H1 (cell line): ENCODE data around the gene ZMAT5. TPM values are rescaled to one million over a fixed set of nuclear protein-coding genes. Genes with fewer than 3 reads are reported as not detected.

Experiments used
- CTCF ChIA-PET: fragments of 300-600 bp; sonication (Branson Sonifier 250); formaldehyde crosslinking; loops from one replicate; lab custom pipeline; 2021; ENCODE audit not compliant: partially characterized antibody; lab: Charles Lee
- POLR2A ChIA-PET: fragments of 300-600 bp; sonication (Branson Sonifier 250); formaldehyde crosslinking; loops from one replicate; lab custom pipeline; 2021; ENCODE audit warnings: inconsistent platforms; ENCODE audit not compliant: partially characterized antibody; lab: Charles Lee
- DNase-seq, 2 experiments: peaks; one replicate each; pipeline versions ENCODE4 v3.0.0 to v3.0.0-alpha.2; 2010 to 2022; ENCODE audit warnings: low spot score in 2 of 2, low read depth in 1 of 2, mixed read lengths in 1 of 2
- FAIRE-seq: peaks from 2 replicates; lab custom pipeline; 2011; peaks lifted over from hg19 to GRCh38; lab: Jason Lieb, UNC
- H2AFZ ChIP-seq: 2 replicates; pipeline ENCODE4 v1.8.1; 2012; ENCODE audit warnings: low read length, inconsistent platforms
- H2AK5ac ChIP-seq: 2 replicates; pipeline ENCODE4 v1.6.1; 2013; ENCODE audit warnings: low read depth, low read length
- H2BK120ac ChIP-seq: replicated peaks from 2 replicates; pipeline ENCODE3; 2013; ENCODE audit warnings: low read depth, low read length, inconsistent platforms
- H2BK12ac ChIP-seq: 2 replicates; pipeline ENCODE4 v1.6.1; 2013; ENCODE audit warnings: low read depth, low read length
- H2BK15ac ChIP-seq: 2 replicates; pipeline ENCODE4 v1.6.1; 2013; ENCODE audit warnings: low read length
- H2BK20ac ChIP-seq: 2 replicates; pipeline ENCODE4 v1.6.1; 2013; ENCODE audit warnings: low read length
- H2BK5ac ChIP-seq: 2 replicates; pipeline ENCODE4 v1.6.1; 2013; ENCODE audit warnings: low read depth, low read length
- H3K14ac ChIP-seq: 2 replicates; pipeline ENCODE4 v1.6.1; 2013; ENCODE audit warnings: inconsistent platforms; ENCODE audit not compliant: insufficient read length
- H3K18ac ChIP-seq: 2 replicates; pipeline ENCODE4 v1.6.1; 2013; ENCODE audit warnings: low read length; ENCODE audit errors: extremely low read depth
- H3K23ac ChIP-seq: 2 replicates; pipeline ENCODE4 v1.6.1; 2013; ENCODE audit warnings: inconsistent platforms; ENCODE audit not compliant: insufficient read length
- H3K23me2 ChIP-seq: 2 replicates; pipeline ENCODE4 v1.6.1; 2013; ENCODE audit warnings: low read depth, low read length
- H3K27ac ChIP-seq: 2 replicates; pipeline ENCODE4 v1.6.1; 2011; ENCODE audit warnings: low read depth, low read length, inconsistent platforms
- H3K27me3 ChIP-seq, 4 experiments: replicated peaks in 1 of 4; 1 replicate in 1 of 4; 2 replicates in 3 of 4; pipeline versions ENCODE4 v1.6.1 to v1.8.1; 2011 to 2013; ENCODE audit warnings: low read length in 3 of 4, mild to moderate bottlenecking in 3 of 4, inconsistent platforms in 2 of 4, mixed read lengths in 2 of 4, moderate library complexity in 1 of 4; ENCODE audit not compliant: control insufficient read depth in 3 of 4, insufficient read depth in 3 of 4; ENCODE audit errors: extremely low read depth in 1 of 4
- H3K36me3 ChIP-seq, 4 experiments: 2 replicates each; pipeline versions ENCODE4 v1.6.1 to v1.8.1; 2011 to 2013; ENCODE audit warnings: mild to moderate bottlenecking in 4 of 4, low read length in 3 of 4, moderate library complexity in 2 of 4, control low read depth in 1 of 4, inconsistent platforms in 1 of 4; ENCODE audit not compliant: insufficient read depth in 4 of 4, control insufficient read depth in 2 of 4
- H3K4ac ChIP-seq: replicated peaks from 2 replicates; pipeline ENCODE3; 2013; ENCODE audit warnings: low read length, low read depth, mixed read lengths, inconsistent platforms; ENCODE audit not compliant: insufficient read length
- H3K4me1 ChIP-seq, 4 experiments: replicated peaks in 1 of 4; 1 replicate in 1 of 4; 2 replicates in 3 of 4; pipeline versions ENCODE4 v1.6.1 to v1.8.1; 2011 to 2013; ENCODE audit warnings: low read length in 3 of 4, inconsistent platforms in 2 of 4, mixed read lengths in 1 of 4; ENCODE audit not compliant: insufficient read depth in 4 of 4, control insufficient read depth in 3 of 4
- H3K4me2 ChIP-seq, 2 experiments: 2 replicates each; pipeline versions ENCODE4 v1.6.1 to v1.8.1; 2011 to 2013; ENCODE audit warnings: low read depth in 2 of 2, low read length in 2 of 2, control low read depth in 1 of 2, inconsistent platforms in 1 of 2, mild to moderate bottlenecking in 1 of 2; ENCODE audit not compliant: insufficient read depth in 1 of 2
- H3K4me3 ChIP-seq, 4 experiments: fragments of 200-600, 300-600 bp in 1 of 4; sonication (generic), shearing (Covaris generic), sonication (Bioruptor Twin) in 1 of 4; 2 replicates each; pipeline versions ENCODE4 v1.5.1 to v1.8.1; 2011 to 2016; ENCODE audit warnings: low read length in 4 of 4, low read depth in 3 of 4, control low read depth in 2 of 4, inconsistent platforms in 2 of 4, mild to moderate bottlenecking in 2 of 4, mixed read lengths in 1 of 4, moderate library complexity in 1 of 4; ENCODE audit not compliant: insufficient read depth in 2 of 4; ENCODE audit errors: extremely low read depth in 1 of 4
- H3K56ac ChIP-seq: replicated peaks from 2 replicates; pipeline ENCODE3; 2013; ENCODE audit warnings: low read depth, mild to moderate bottlenecking, mixed read lengths, low read length, inconsistent platforms; ENCODE audit not compliant: insufficient read length
- H3K79me1 ChIP-seq: 2 replicates; pipeline ENCODE4 v1.6.1; 2013; ENCODE audit warnings: low read depth, low read length, control low read depth
- H3K79me2 ChIP-seq, 2 experiments: 2 replicates each; pipeline versions ENCODE4 v1.6.1 to v1.8.1; 2012 to 2013; ENCODE audit warnings: low read length in 2 of 2, mild to moderate bottlenecking in 2 of 2, inconsistent platforms in 1 of 2; ENCODE audit not compliant: insufficient read depth in 2 of 2, control insufficient read depth in 1 of 2
- H3K9ac ChIP-seq, 4 experiments: replicated peaks in 1 of 4; 1 replicate in 1 of 4; 2 replicates in 3 of 4; pipeline versions ENCODE4 v1.6.1 to v1.8.1; 2011 to 2013; ENCODE audit warnings: low read depth in 3 of 4, low read length in 3 of 4, control low read depth in 2 of 4, mild to moderate bottlenecking in 2 of 4, moderate library complexity in 2 of 4, inconsistent platforms in 1 of 4; ENCODE audit errors: extremely low read depth in 1 of 4
- H3K9me3 ChIP-seq, 2 experiments: 2 replicates each; pipeline versions ENCODE4 v1.6.1 to v1.8.1; 2012 to 2013; ENCODE audit warnings: mild to moderate bottlenecking in 2 of 2, moderate library complexity in 2 of 2, control low read depth in 1 of 2, inconsistent platforms in 1 of 2, low read depth in 1 of 2, low read length in 1 of 2, mixed read lengths in 1 of 2; ENCODE audit not compliant: insufficient read depth in 2 of 2
- H4K20me1 ChIP-seq, 2 experiments: replicated peaks in 1 of 2; 2 replicates each; pipeline versions ENCODE3 to v1.8.1; 2011 to 2013; ENCODE audit warnings: inconsistent platforms in 2 of 2, low read length in 2 of 2, mild to moderate bottlenecking in 1 of 2; ENCODE audit not compliant: insufficient read depth in 2 of 2, control insufficient read depth in 1 of 2
- H4K5ac ChIP-seq: 2 replicates; pipeline ENCODE4 v1.6.1; 2013; ENCODE audit warnings: low read length, low read depth, mixed read lengths, inconsistent platforms; ENCODE audit not compliant: insufficient read length
- H4K8ac ChIP-seq: 2 replicates; pipeline ENCODE4 v1.8.0; 2013; ENCODE audit warnings: mild to moderate bottlenecking, moderate library complexity, low read length, inconsistent platforms; ENCODE audit not compliant: insufficient read depth; ENCODE audit errors: extremely low read depth
- H4K91ac ChIP-seq: replicated peaks from 2 replicates; pipeline ENCODE3; 2013; ENCODE audit warnings: low read length, mixed read lengths, inconsistent platforms; ENCODE audit not compliant: insufficient read length
- CTCF ChIP-seq, 3 experiments: IDR thresholded peaks; 1 replicate in 2 of 3; 2 replicates in 1 of 3; pipeline versions ENCODE4 v1.5.1 to v1.6.1; 2011; ENCODE audit warnings: low read length in 3 of 3, mild to moderate bottlenecking in 3 of 3, inconsistent platforms in 2 of 3, low read depth in 1 of 3, moderate library complexity in 1 of 3; ENCODE audit not compliant: insufficient read depth in 1 of 3; ENCODE audit errors: control extremely low read depth in 1 of 3
- SUZ12 ChIP-seq: fragments of 200-600 bp; sonication (generic); IDR thresholded peaks from 2 replicates; pipeline ENCODE4 v1.6.1; 2012; ENCODE audit warnings: mild to moderate bottlenecking, inconsistent platforms, low read length, moderate library complexity, mixed read lengths
- TEAD4 ChIP-seq: IDR thresholded peaks from 2 replicates; pipeline ENCODE4 v1.6.1; 2012; ENCODE audit warnings: low read depth, low read length, inconsistent platforms, mixed read lengths
- WGBS, 2 experiments: shearing (Covaris generic) in 1 of 2; methylation state at CpG; one replicate each; pipeline versions ENCODE4 v1.1.6 to v1.1.7; 2013 to 2015; ENCODE audit warnings: low lambda C conversion rate in 2 of 2, mixed read lengths in 2 of 2, inconsistent platforms in 1 of 2, low coverage in 1 of 2, missing lambda C conversion rate in 1 of 2; ENCODE audit not compliant: insufficient replicate concordance in 2 of 2, insufficient coverage in 1 of 2, insufficient read length in 1 of 2; ENCODE audit errors: extremely low coverage in 1 of 2, missing lambda C conversion rate in 1 of 2; 5-methylcytosine and 5-hydroxymethylcytosine counted together
- polyA plus RNA-seq, 7 experiments: library from polyadenylated mRNA; depleted of rRNA in 3 of 7; stranded (reverse) in 5 of 7; unstranded in 2 of 7; fragments of >200 nt in 5 of 7; fragments of 200-250 nt in 2 of 7; gene quantifications; 1 replicate in 5 of 7; 2 replicates in 1 of 7; 4 replicates in 1 of 7; pipeline versions ENCODE4 v1.2.1 to v1.2.3, GENCODE V29; 2011 to 2013; ENCODE audit warnings: missing spikeins in 2 of 7, mixed read lengths in 2 of 7
- total RNA-seq: library from RNA; stranded (reverse); fragmentation: NEBNext Ultra II Directional; extraction: Animal tissue kit (Norgen Biotek cat#: 25700); gene quantifications from 2 replicates; pipeline ENCODE4 v1.2.1, GENCODE V29; 2021

ZMAT5 gene
- total and polyA plus RNA-seq, 2 of the 8 experiments (the other 6 are each of a cell fraction or from before 2014, with no cell fraction given), result 14.0 to 38.3 TPM

- no peak overlapping the region for H3K18ac ChIP-seq
- no peak overlapping the region for H2AFZ ChIP-seq
- no peak overlapping the region for H3K56ac ChIP-seq
- H3K79me2 ChIP-seq, result peaks cover 4 to 13% of the 10 kb centered on the region in 2 experiments; a peak in 2 of 4 replicates
- no peaks in the 10 kb centered on the region for H3K9me3 ChIP-seq
- no peak overlapping the region for H2BK5ac ChIP-seq
- peaks cover 5% of the 10 kb centered on the region for H3K79me1 ChIP-seq
- H3K4me1 ChIP-seq, result peaks cover 3 to 5% (median 4%) of the 10 kb centered on the region in 4 experiments; a peak in 6 of 7 replicates
- TF ChIP-seq CTCF (IDR thresholded peaks at IDR 0.05; ENCODE audit: control extremely low read depth in 1 of 3, insufficient read depth in 1 of 3, low read depth in 1 of 3, low read length in 3 of 3) (no peak), TEAD4 (no peak), SUZ12 (no peak)
- 76% methylated on average over 6 of the region's 6 CpGs; no CpG with 5 or more reads in 1 of the 2 experiments for whole genome bisulfite sequencing, 2 experiments
- H3K4ac ChIP-seq, result no peak overlapping the region
- H3K14ac ChIP-seq, result no peak overlapping the region
- H2BK20ac ChIP-seq, result no peak overlapping the region
- ChIA-PET CTCF (interaction anchor here (1.3 kb wide), 1 partner anchor 310 kb away, joined by 3 read pairs; no protein-coding TSS in a partner anchor), POLR2A (no interaction called here)
- H2BK120ac ChIP-seq, result no peak overlapping the region
- peak overlapping the region; percentile 14 to 94 (median 61); a peak in 6 of 7 replicates for H3K9ac ChIP-seq
- no peaks in the 10 kb centered on the region for H3K27me3 ChIP-seq
- peaks cover 3% of the 10 kb centered on the region; the same call in 1 of the 2 replicates for H3K23me2 ChIP-seq
- H3K4me2 ChIP-seq, result peak overlapping the region; percentile 77 to 90
- H3K23ac ChIP-seq, result no peak overlapping the region
- H4K91ac ChIP-seq, result no peak overlapping the region
- FAIRE-seq (no peak), DNase-seq (no peak)
- no peak overlapping the region for H4K8ac ChIP-seq
- peaks cover 0 to 3% of the 10 kb centered on the region in 2 experiments for H4K20me1 ChIP-seq
- peaks cover 3 to 13% (median 6%) of the 10 kb centered on the region in 4 experiments; a peak in 6 of 8 replicates for H3K36me3 ChIP-seq
- no peak overlapping the region for H2AK5ac ChIP-seq
- H4K5ac ChIP-seq, result no peak overlapping the region
- H2BK15ac ChIP-seq, result 0 out of 2 replicates have a peak overlapping the region, but pooled peaks have one; percentile 20
- peak overlapping the region; percentile 78 to 99 (median 92) for H3K4me3 ChIP-seq
- 0 out of 2 replicates have a peak overlapping the region, but pooled peaks have one; percentile 91 for H3K27ac ChIP-seq
- no peak overlapping the region for H2BK12ac ChIP-seq
Observed at GRCh38 chr22:29768052-29768693, 1.4 kb upstream of the ZMAT5 start.
